ENCODE data around the gene TBC1D16. TPM values are rescaled to one million over a fixed set of nuclear protein-coding genes. Genes with fewer than 3 reads are reported as not detected.

TBC1D16 gene
- total RNA-seq, 1 experiment from 2014 or later: 20.3 TPM

- DNase-seq (ENCODE audit: low read depth): no peak
Measured at GRCh38 chr17:80025140-80025539, 10.5 kb downstream of the TBC1D16 start.

- DNase-seq (ENCODE audit: low read depth): no peak
Measured at GRCh38 chr17:80024206-80024972, 11.3 kb downstream of the TBC1D16 start.

GRCh38 chr17:80023481-80024205 lies 12.0 kb downstream of the TBC1D16 start:
- no peak for DNase-seq (ENCODE audit: low read depth)

- no peak for DNase-seq (ENCODE audit: low read depth)
Measured at GRCh38 chr17:80021600-80021999, 14.1 kb downstream of the TBC1D16 start.

GRCh38 chr17:80018917-80019651 lies 16.6 kb downstream of the TBC1D16 start:
- DNase-seq (ENCODE audit: low read depth): no peak

GRCh38 chr17:80017226-80018010 lies 18.3 kb downstream of the TBC1D16 start:
- DNase-seq (ENCODE audit: low read depth): no peak

GRCh38 chr17:80012765-80013741 lies 22.6 kb downstream of the TBC1D16 start:
- DNase-seq (ENCODE audit: low read depth): no peak

GRCh38 chr17:80011989-80012555 lies 23.6 kb downstream of the TBC1D16 start:
- DNase-seq (ENCODE audit: low read depth): no peak

- no peak for DNase-seq (ENCODE audit: low read depth)
Measured at GRCh38 chr17:80010283-80010858, 25.3 kb downstream of the TBC1D16 start.

GRCh38 chr17:80009391-80010282 lies 26.0 kb downstream of the TBC1D16 start:
- DNase-seq (ENCODE audit: low read depth): no peak

- DNase-seq (ENCODE audit: low read depth): no peak
Measured at GRCh38 chr17:80008848-80009247, 26.8 kb downstream of the TBC1D16 start.

GRCh38 chr17:80008383-80008840 lies 27.3 kb downstream of the TBC1D16 start:
- DNase-seq (ENCODE audit: low read depth): peak; percentile 69

- DNase-seq (ENCODE audit: low read depth): no peak
Measured at GRCh38 chr17:80007939-80008338, 27.7 kb downstream of the TBC1D16 start.

GRCh38 chr17:80006811-80007752 lies 28.6 kb downstream of the TBC1D16 start:
- no peak for DNase-seq (ENCODE audit: low read depth)

GRCh38 chr17:80006339-80006720 lies 29.3 kb downstream of the TBC1D16 start:
- DNase-seq (ENCODE audit: low read depth): no peak

- DNase-seq (ENCODE audit: low read depth): peak; percentile 30
Measured at GRCh38 chr17:80005360-80006338, 30.0 kb downstream of the TBC1D16 start.

Data from Daoy (cell line).